Suprapubic skin (tissue), 4 donors: ENCODE data around the gene ROBO1.

Experiments
- POLR2A ChIP-seq, 2 donors: fragments of 450-650 bp; IDR thresholded peaks; one replicate each; pipeline ENCODE4 v1.6.1; 2017; ENCODE audit warnings: antibody characterized with exemption in 2 of 2, mild to moderate bottlenecking in 2 of 2, moderate library complexity in 2 of 2
- POLR2AphosphoS5 ChIP-seq, 3 donors: sonication (generic); formaldehyde crosslinking; IDR thresholded peaks; one replicate each; pipeline ENCODE4 v1.6.1; 2017; ENCODE audit warnings: antibody characterized with exemption in 3 of 3
- TF ChIP-seq, protein P1 (sequence below), 2 donors: fragments of 200-600 bp in 1 of 2; fragments of 450-650 bp in 1 of 2; sonication (generic) in 1 of 2; IDR thresholded peaks; one replicate each; pipeline ENCODE4 v1.5.1; 2016 to 2019; ENCODE audit warnings: antibody characterized with exemption in 2 of 2, mild to moderate bottlenecking in 1 of 2, moderate library complexity in 1 of 2

DNA sequence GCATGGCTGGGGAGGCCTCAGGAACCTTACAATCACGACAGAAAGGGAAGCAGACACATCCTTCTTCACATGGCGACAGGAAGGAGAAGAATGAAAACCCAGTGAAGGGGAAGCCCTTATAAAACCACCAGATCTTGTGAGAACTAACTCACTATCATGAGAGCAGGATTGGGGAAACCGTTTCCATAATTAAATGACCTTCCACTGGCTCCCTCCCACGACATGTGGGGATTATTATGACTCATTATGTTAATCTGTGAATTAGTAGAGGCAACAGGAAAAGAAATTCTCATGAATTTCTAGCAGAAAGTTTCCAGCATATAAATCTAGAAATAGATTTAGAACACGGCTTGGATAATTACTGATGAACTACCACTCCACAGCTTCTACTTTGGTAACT lies 937.3 kb downstream of the ROBO1 start:
- TF ChIP-seq, protein P1, sequence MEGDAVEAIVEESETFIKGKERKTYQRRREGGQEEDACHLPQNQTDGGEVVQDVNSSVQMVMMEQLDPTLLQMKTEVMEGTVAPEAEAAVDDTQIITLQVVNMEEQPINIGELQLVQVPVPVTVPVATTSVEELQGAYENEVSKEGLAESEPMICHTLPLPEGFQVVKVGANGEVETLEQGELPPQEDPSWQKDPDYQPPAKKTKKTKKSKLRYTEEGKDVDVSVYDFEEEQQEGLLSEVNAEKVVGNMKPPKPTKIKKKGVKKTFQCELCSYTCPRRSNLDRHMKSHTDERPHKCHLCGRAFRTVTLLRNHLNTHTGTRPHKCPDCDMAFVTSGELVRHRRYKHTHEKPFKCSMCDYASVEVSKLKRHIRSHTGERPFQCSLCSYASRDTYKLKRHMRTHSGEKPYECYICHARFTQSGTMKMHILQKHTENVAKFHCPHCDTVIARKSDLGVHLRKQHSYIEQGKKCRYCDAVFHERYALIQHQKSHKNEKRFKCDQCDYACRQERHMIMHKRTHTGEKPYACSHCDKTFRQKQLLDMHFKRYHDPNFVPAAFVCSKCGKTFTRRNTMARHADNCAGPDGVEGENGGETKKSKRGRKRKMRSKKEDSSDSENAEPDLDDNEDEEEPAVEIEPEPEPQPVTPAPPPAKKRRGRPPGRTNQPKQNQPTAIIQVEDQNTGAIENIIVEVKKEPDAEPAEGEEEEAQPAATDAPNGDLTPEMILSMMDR (IDR thresholded peaks at IDR 0.05), result no peak
- TF ChIP-seq POLR2AphosphoS5 (IDR thresholded peaks at IDR 0.05) (no peak), POLR2A (IDR thresholded peaks at IDR 0.05) (no peak)
